Panc1 (cell line): ENCODE measurements around the gene KRTAP5-9. TPM values are rescaled to one million over a fixed set of nuclear protein-coding genes. Genes with fewer than 3 reads are reported as not detected.
"Not testable (repeated sequence)": the region's sequence is repeated elsewhere in the genome, so short reads cannot be mapped to it uniquely, and the experiment has no call there.

ENCODE experiments used
- ATAC-seq: fragments of 200-7000 bp; cut with Tn5 transposase; 2 replicates; pipeline ENCODE4 v1.9.1; 2020; ENCODE audit warnings: mild to moderate bottlenecking, moderate library complexity
- BruUV-seq: library from RNA; stranded (reverse); fragments of 400-500 nt; replicated peaks from 2 replicates; lab custom pipeline; 2021; lab: Mats Ljungman, UMichigan
- CTCF ChIA-PET: fragments of 300-600 bp; sonication (Branson Sonifier 250); formaldehyde crosslinking; loops from one replicate; lab custom pipeline; 2022; ENCODE audit warnings: antibody characterized with exemption; lab: Charles Lee
- POLR2A ChIA-PET: fragments of 300-600 bp; sonication (Branson Sonifier 250); formaldehyde crosslinking; loops from one replicate; lab custom pipeline; 2022; ENCODE audit warnings: antibody characterized with exemption; lab: Charles Lee
- DNase-seq: peaks from one replicate; pipeline ENCODE4 v3.0.0-alpha.2; 2010; ENCODE audit warnings: low read depth, low spot score
- H3K27ac ChIP-seq: 2 replicates; pipeline ENCODE4 v1.5.1; 2011; ENCODE audit warnings: mild to moderate bottlenecking, low read length, inconsistent platforms
- H3K27me3 ChIP-seq: fragments of 200-500 bp; sonication (Bioruptor generic); 2 replicates; pipeline ENCODE4 v1.6.0; 2014; ENCODE audit warnings: low read length, inconsistent platforms; ENCODE audit not compliant: control insufficient read depth, insufficient read depth
- H3K36me3 ChIP-seq: fragments of 200-500 bp; sonication (Bioruptor generic); 2 replicates; pipeline ENCODE4 v1.5.1; 2014; ENCODE audit warnings: inconsistent platforms, mild to moderate bottlenecking, low read length, moderate library complexity; ENCODE audit not compliant: control insufficient read depth, insufficient read depth
- H3K4me1 ChIP-seq: 2 replicates; pipeline ENCODE4 v1.5.1; 2011; ENCODE audit warnings: inconsistent platforms, mild to moderate bottlenecking, low read length, moderate library complexity; ENCODE audit not compliant: control insufficient read depth, insufficient read depth
- H3K4me3 ChIP-seq, 2 experiments: 2 replicates each; pipeline ENCODE4 v1.5.1; 2011 to 2012; ENCODE audit warnings: low read depth in 2 of 2, low read length in 2 of 2, mild to moderate bottlenecking in 2 of 2, inconsistent platforms in 1 of 2, moderate library complexity in 1 of 2
- H3K9me3 ChIP-seq: fragments of 200-500 bp; sonication (Bioruptor generic); 2 replicates; pipeline ENCODE4 v1.5.1; 2014; ENCODE audit warnings: low read depth, mild to moderate bottlenecking, inconsistent platforms, low read length, moderate library complexity; ENCODE audit not compliant: control insufficient read depth, insufficient read depth
- CTCF ChIP-seq: fragments of 450-650 bp; IDR thresholded peaks from 2 replicates; pipeline ENCODE4 v1.5.1; 2017; ENCODE audit warnings: mild to moderate bottlenecking
- POLR2AphosphoS5 ChIP-seq: IDR thresholded peaks from 2 replicates; pipeline ENCODE4 v1.6.1; 2012; ENCODE audit warnings: mild to moderate bottlenecking, low read depth, low read length, moderate library complexity
- REST ChIP-seq, 2 experiments: IDR thresholded peaks; 2 replicates each; pipeline ENCODE4 v1.6.1; 2011 to 2012; ENCODE audit warnings: low read depth in 2 of 2, control low read depth in 1 of 2, low read length in 1 of 2, mild to moderate bottlenecking in 1 of 2, moderate library complexity in 1 of 2; ENCODE audit not compliant: insufficient read depth in 1 of 2
- SIN3A ChIP-seq: IDR thresholded peaks from 2 replicates; pipeline ENCODE4 v1.6.1; 2012; ENCODE audit warnings: low read depth, mild to moderate bottlenecking, low read length, moderate library complexity, borderline replicate concordance; ENCODE audit not compliant: insufficient read depth
- TCF7L2 ChIP-seq: IDR thresholded peaks from 2 replicates; pipeline ENCODE4 v1.6.1; 2011; ENCODE audit warnings: mild to moderate bottlenecking, low read depth, low read length, inconsistent platforms
- in situ Hi-C: cut with HindIII; loops from 2 replicates; pipeline ENCODE4 v1.10.0; 2016; ENCODE audit warnings: low sequenced_read_pairs, low pct_unique_long_range_greater_than_20kb
- intact Hi-C: fragments of 100-400 bp; cut with micrococcal nuclease; formaldehyde crosslinking; loops from one replicate; pipeline ENCODE4 v1.10.0; 2022; ENCODE audit not compliant: unreplicated experiment
- total RNA-seq: library from RNA; stranded (reverse); gene quantifications from one replicate; pipeline ENCODE4 v1.2.1, GENCODE V29; 2021; ENCODE audit not compliant: unreplicated experiment

Gene KRTAP5-9
- total RNA-seq, 1 experiment from 2014 or later = not detected

- POLR2A ChIA-PET = no interaction called here
- CTCF ChIA-PET = no interaction called here
- Histone ChIP-seq H3K36me3 (no peaks in the 10 kb centered on the region), H3K27me3 (peaks cover 8% of the 10 kb centered on the region; the same call in 1 of the 2 replicates), H3K4me1 (peaks cover 5% of the 10 kb centered on the region), H3K9me3 (no peaks in the 10 kb centered on the region), H3K27ac (no peak overlapping the region), H3K4me3 (no peak overlapping the region)
- no peak for ATAC-seq
- TF ChIP-seq REST (IDR thresholded peaks at IDR 0.05; ENCODE audit: insufficient read depth in 1 of 2, low read depth in 2 of 2, low read length in 1 of 2) (no peak), CTCF (no peak), TCF7L2 (no peak), POLR2AphosphoS5 (no peak), SIN3A (no peak)
- no peak for DNase-seq
- in situ Hi-C loops = no loop called here
- intact Hi-C loops = no loop called here
- no TSS peak for BruUV-seq
Observed at GRCh38 chr11:71577469-71578004, 29.3 kb downstream of the KRTAP5-9 start.

- BruUV-seq, H3K36me3 ChIP-seq, H3K4me3 ChIP-seq, in situ Hi-C loops, H3K27ac ChIP-seq, DNase-seq, POLR2A ChIA-PET, H3K9me3 ChIP-seq, H3K4me1 ChIP-seq, intact Hi-C loops: not testable (repeated sequence)
- H3K27me3 ChIP-seq = peaks cover 10% of the 10 kb centered on the region; the same call in 1 of the 2 replicates
- CTCF ChIA-PET = interaction anchor here (0.6 to 1.5 kb wide), 6 partner anchors 12 to 132 kb away, joined by 3 to 5 read pairs (median 3); partner anchors contain the start of genes KRTAP5-9 and NADSYN1
- 0 out of 2 replicates have a peak, but pooled peaks have one; percentile 25 for ATAC-seq
Observed at GRCh38 chr11:71579513-71579912, 31.3 kb downstream of the KRTAP5-9 start.
